Activated CD8-positive, alpha-beta memory T cell treated with anti-CD3 and anti-CD28 coated beads, Interleukin-2, amount 50 U/mL, for 48 hours (primary cell): ENCODE measurements around the gene ARHGDIA.
A peak's percentile ranks its signal among the peaks of the same experiment; 100 is the strongest.
"Not testable (repeated sequence)": the region's sequence is repeated elsewhere in the genome, so short reads cannot be mapped to it uniquely, and the experiment has no call there.

ENCODE experiments used
- DNase-seq: peaks from one replicate; pipeline ENCODE4 v3.0.0-alpha.2; 2020

ARHGDIA gene

DNA sequence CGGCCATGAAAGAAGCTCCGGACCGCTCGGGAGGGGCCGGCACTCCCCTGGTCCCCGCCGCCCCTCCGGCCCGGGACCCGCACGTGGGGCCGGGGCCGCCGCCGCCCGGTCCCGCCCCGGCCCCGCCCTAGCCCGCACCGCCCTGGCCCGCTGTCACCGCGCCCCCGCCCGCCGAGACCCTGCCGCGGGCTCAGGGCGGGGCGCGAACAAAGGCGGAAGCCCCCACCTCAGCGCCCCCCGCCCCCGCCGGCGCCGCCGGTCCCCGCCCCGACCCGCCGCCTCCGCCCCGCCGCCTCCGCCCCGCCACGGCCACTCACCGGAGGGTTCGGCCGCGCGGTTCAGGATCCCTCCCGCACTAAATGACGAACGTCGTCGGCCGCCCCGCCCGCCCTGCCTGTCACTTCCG, at the start of gene ARHGDIA:
TSS of gene ARHGDIA (minus strand) at position 357 of the 406 bp plus-strand sequence. CDS start 1,407 bp downstream, outside the sequence.
- no peak for DNase-seq

- no peak for DNase-seq
These were observed 47.9 kb upstream of the ARHGDIA start for GRCh38 chr17:81918832-81919545.

- not testable (repeated sequence) for DNase-seq
These were observed 47.2 kb upstream of the ARHGDIA start for GRCh38 chr17:81918333-81918669.

- peak; percentile 92 for DNase-seq
These were observed 46.6 kb upstream of the ARHGDIA start, which contains the start of gene SIRT7 for GRCh38 chr17:81917565-81918332. SIRT7 (minus strand) TSS chr17:81918176; CDS start chr17:81918131, 45 bp downstream.

DNA sequence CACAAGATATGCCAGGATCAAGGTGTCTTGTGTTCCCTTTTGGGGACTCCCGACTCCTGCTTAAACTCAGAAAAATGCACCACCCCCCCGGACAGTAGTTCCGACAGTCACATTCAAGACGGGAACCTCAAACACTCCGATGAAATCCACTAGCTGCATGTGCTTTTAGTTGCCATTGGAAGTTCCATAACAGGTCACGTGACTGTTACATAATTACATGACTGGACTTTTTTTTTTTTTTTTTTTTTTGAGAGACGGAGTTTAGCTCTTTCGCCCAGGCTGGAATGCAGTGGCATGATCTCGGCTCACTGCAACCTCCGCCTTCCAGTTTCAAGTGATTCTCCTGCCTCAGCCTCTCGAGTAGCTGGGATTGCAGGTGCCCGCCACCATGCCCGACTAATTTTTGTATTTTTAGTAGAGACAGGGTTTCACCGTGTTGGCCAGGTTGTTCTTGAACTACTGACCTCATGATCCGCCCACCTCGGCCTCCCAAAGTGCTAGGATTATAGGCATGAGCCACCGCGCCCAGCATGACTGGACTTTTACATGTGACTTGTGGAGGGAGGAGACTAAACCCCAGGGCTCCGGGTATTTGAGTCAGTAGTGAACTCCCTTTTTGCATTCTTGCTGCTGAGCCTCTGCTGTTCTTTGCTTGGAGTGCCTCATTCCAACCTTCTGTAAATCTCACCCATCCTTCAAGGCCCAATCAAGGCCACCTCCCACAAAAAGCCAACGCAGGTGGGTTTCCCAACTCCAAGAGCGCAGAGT, 45.3 kb upstream of the ARHGDIA start:
- DNase-seq = no peak

DNA sequence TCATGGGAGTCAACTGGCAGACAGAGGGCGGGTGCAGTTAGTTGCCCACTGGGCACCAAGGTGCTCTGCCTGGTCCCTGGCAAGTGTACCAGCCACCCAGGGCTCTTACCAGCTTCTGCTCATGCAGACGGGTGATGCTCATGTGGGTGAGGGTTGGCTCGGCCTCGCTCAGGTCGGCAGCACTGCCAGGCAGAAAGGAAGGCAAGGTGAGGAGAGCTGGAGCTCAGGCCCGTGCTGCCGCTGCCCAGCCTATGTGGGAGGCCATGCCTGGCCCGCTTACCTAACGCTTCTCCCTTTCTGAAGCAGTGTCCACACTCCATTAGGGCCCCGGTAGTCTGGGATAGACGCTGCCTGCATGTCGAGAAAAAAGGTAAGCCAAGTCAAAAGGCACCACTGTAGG, 44.2 kb upstream of the ARHGDIA start:
- no peak for DNase-seq

- DNase-seq = no peak
These were observed 43.1 kb upstream of the ARHGDIA start for GRCh38 chr17:81914103-81914850.

GRCh38 chr17:81913394-81914102, 42.4 kb upstream of the ARHGDIA start:
- no peak for DNase-seq

GRCh38 chr17:81912441-81913309, 41.5 kb upstream of the ARHGDIA start:
- no peak for DNase-seq

- DNase-seq = no peak
These were observed 40.8 kb upstream of the ARHGDIA start for GRCh38 chr17:81911969-81912368.

DNA sequence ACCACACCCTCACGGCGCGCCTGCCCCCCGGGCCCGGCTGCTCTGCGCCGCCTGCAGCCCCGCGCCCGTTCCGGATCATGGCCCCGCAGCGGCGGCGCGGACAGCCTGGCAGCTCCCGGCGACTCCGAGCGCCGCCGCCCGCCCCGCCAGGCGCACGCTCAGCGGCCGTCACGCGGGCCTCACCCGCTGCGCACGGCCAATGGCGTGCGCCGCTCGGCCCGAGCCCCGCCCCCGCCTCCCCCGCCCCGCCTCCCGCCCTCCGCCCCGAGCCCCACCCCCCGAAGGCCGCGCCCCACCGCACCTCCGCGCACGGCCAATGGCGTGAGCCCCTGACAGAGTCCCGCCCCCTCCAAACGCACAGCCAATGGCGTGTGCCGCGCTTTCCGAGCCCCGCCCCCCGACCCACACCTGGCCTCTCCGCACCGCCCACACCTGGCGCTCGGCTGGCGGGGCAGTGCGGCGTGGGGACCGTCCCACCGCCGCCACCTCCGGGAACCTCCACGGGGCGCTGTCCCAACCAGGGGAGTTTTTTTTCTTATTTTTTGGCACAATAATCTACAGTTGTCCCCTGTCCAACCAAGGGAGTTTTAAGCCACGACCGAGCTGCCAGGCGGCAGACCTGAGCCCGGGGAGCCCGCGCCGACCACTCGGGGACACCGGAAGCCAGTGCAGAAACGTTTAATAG, 40.3 kb upstream of the ARHGDIA start, which contains the start of gene PCYT2:
TSS of gene PCYT2 (minus strand) at position 123 of the 685 bp plus-strand sequence. CDS start at position 79, 44 bp downstream.
- DNase-seq = peak; percentile 95

GRCh38 chr17:81910840-81911276, 39.7 kb upstream of the ARHGDIA start:
- peak; percentile 70 for DNase-seq

DNA sequence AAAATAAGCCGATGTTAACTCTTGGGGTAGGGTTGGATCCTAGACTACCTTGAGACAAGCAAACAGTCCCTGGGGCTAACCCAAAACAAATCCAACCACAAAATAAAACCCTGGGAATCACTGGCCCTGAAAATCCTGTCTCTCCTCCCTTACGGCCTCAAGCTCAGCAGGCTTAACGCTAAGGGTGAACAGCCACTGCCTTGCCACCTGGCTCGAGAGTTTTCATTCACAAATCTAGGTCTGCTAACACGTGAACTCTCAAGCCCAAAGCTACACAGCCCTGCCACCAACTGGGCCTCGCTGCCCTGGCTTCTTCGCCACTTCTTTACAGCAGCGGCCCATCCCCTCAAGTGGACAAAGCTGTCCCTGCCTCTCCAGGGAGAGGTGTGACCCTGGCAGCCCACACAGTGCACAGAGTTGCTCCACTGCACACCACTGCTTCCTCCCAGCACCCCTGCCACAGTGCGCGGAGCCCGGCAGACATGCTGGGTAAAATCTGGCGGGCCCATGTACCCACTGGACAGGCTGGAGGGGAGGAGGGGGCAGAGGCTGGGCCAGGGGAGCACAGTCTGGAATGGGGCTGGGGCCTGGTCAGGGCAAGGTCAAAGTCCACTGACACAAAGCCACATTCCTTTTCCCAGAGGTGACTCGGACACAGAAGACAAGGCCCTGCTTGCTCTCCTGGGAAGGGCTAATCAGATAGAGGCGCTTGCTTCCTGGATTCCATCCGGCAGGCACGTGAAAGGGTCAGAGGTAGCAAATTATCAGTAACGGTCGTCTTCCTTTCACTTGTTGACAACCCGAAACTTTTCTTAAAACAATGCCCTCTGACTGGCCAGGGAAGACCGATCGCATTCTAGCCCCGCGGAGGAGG, 39.1 kb upstream of the ARHGDIA start:
- no peak for DNase-seq

GRCh38 chr17:81909231-81909630, 38.1 kb upstream of the ARHGDIA start:
- DNase-seq = no peak

DNA sequence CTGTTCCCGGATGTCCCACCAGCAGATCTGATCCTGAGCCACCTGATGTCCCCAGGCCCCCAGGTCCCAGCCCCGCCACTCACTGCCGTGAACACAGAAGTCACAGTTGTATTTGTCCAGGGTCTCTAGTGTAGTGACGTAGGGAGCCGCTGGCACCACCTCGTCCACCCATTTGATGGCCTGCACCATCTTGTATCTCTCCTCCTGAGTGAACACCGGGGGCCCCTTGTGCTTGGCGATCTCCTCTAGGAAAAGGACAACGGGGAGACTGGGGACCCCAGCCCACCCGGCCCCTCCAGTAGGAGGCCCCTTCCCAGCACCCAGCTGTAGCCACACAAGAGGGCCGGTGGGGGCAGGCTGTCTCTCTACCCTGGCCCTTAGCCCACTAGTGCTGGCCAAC, 37.7 kb upstream of the ARHGDIA start:
- no peak for DNase-seq

- DNase-seq = no peak
These were observed 36.3 kb upstream of the ARHGDIA start for GRCh38 chr17:81907219-81908145.

DNA sequence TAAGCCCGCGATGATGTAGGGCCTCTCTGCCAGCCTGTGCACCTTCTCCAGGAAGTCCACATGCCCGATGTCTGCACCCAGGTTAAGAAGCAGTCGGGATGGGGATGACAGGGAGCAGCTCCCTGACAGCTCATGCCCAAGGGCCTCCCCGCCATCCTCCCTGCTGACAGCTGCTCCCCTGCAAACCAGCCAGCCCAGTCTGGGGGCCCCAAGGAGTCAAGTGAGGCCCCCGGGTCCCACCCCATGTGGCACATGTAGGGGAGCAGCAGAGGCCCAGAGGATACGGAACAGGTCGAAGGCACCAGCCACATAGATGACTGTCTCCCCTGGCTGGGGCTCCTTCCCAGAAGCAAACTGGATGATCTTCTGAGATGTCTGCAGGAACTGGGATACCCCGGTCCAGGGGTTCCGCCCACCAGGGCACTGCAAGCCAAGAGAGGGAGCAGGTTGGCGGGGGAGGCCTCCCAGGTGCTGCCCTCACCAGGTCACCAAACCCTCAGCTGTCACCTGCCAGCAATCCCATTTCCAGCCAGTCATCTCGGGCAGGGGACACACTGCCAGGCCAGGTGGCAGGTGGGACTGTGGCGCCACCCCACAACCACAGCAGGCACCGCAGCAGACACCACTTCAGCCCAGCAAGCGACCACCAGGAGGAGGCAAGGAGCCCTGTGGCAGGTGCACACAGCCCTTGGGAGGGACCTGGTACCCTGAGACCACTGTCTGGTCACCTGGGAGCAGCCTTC, 35.5 kb upstream of the ARHGDIA start:
- no peak for DNase-seq
